GM12874 (cell line): Measurements from ENCODE around the gene CLDN18.

Source experiments
- TF ChIP-seq, protein P1 (sequence below): IDR thresholded peaks from 2 replicates; pipeline ENCODE4 v1.5.1; 2011; ENCODE audit warnings: low read depth, mild to moderate bottlenecking, control low read depth, low read length, moderate library complexity; ENCODE audit not compliant: insufficient read depth

CLDN18 gene

DNA sequence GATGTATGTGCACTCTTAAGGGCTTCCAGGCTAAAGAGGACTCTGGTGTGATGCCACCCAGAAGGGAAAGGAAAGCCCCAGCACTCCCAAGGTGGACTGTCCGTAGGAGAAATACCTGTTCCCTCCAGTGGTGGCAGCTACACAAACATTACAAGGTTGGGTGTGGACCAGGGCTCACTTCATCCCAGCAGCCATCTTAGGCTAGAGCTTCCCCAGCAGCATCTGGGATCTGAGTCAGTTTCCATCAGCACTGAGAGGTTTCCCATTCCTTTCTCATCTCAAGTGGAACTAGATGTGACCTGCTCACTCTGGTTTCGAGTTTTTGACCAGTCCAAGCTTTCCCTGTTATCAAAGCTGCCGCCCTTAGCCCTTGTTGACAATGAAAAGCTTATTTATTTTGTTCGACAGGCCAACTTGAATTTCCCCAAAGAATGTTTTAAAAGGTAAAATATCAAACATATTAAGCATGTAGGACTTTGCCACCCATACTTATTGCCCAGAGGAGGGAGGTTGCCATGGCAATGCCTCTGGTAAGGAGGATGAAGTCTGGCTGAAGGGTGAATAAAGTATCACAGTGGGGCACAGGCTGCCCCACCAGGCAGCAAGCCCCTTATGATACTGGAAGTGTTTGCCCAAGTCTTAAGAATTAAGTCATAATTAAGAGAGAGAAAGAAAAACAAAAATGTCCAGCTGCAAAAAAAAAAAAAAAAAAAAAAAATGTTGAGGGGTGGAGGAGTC is 28.9 kb downstream of the CLDN18 start:
- TF ChIP-seq, protein P1, sequence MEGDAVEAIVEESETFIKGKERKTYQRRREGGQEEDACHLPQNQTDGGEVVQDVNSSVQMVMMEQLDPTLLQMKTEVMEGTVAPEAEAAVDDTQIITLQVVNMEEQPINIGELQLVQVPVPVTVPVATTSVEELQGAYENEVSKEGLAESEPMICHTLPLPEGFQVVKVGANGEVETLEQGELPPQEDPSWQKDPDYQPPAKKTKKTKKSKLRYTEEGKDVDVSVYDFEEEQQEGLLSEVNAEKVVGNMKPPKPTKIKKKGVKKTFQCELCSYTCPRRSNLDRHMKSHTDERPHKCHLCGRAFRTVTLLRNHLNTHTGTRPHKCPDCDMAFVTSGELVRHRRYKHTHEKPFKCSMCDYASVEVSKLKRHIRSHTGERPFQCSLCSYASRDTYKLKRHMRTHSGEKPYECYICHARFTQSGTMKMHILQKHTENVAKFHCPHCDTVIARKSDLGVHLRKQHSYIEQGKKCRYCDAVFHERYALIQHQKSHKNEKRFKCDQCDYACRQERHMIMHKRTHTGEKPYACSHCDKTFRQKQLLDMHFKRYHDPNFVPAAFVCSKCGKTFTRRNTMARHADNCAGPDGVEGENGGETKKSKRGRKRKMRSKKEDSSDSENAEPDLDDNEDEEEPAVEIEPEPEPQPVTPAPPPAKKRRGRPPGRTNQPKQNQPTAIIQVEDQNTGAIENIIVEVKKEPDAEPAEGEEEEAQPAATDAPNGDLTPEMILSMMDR = no peak

DNA sequence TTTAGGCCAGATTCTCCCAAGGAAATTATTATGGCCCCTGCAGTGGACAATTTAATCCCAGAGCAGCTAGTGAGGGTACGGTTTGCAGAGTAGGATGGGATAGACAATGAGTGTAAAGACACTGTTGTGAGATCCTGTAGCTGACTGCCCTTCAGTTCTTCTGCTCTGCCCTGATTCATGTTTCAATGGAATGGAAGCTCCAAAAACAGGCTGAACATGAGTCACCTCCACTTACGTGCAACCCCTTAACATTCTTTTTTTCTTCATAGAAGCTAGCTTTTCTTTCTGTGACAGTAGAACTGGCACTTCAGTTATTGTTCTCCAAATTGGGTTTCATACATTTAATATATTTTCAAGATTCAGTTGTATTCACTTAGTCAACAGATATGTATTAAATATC is 32.1 kb downstream of the CLDN18 start:
- TF ChIP-seq, protein P1 = no peak

DNA sequence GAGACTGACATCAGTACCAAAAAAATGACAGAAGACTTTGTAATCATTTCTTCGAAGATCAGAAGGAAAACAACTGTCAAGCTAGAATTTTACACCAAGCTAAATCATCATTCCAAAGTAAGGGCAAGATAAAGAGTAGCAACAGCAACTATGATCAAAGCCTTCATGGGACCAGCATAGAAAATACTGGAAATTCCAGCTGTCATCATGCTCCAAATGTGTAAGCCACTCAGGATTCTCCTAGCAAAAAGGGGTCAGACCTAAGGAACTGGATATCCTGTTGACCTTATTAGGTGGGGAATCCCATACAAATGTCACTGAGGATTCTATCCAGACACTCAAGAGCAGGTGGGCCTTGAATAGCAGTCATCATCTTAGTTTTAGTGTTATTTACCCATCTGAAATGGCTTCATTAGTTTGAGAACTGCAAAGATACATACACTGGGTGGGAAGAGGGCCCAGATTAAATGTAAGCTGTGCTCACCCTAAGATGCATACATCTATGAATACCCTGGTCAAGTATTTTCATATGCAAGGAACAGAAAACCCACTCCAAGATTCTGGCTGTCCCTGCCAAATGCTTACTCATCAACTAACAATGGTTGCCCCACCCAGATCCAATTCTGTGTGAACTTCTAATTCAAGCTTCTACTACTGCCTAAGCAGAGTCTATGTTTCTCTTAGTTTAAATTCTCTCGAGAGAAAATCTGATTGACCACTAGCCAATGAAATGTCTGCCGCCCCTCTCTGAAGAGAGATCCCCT is 33.5 kb downstream of the CLDN18 start:
- TF ChIP-seq, protein P1 = no peak

DNA sequence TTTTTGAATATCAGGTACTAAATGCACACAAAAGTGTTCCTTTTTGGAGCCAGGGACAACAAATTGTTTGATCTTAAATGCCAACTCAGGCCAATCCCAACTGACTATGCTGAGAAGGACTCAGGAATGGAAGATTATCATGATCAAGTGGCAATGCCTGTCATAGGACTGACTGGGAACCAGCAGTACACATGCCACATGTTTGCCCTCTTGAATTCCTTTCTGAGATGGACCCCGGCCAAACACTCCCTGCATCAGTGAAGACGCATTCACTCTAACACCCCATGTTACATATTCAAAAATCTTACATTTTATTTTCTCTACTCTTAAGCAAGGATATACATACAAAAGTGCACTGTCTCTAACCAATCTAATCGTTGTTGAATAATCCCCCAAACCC is 36.1 kb downstream of the CLDN18 start:
- TF ChIP-seq, protein P1 = no peak

DNA sequence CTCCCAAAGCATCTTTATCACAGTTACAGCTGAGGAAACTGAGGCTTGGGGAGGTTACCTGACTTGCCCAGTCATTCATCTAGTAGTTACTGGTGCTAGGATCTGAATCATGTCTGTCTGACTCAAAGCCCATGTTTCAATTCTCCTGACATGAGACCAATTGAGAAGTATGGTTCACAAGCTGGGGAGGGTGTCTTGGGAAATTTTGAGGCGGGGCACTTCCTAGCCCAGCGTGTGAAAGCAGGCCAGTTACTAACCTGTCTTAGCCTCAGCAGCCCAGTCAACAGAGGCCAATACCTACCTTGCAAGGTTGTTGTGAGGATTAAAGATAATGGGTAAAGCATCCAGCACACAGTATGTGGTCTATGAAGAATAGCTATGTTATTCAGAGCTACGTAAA is 37.0 kb downstream of the CLDN18 start:
- TF ChIP-seq, protein P1 = no peak

DNA sequence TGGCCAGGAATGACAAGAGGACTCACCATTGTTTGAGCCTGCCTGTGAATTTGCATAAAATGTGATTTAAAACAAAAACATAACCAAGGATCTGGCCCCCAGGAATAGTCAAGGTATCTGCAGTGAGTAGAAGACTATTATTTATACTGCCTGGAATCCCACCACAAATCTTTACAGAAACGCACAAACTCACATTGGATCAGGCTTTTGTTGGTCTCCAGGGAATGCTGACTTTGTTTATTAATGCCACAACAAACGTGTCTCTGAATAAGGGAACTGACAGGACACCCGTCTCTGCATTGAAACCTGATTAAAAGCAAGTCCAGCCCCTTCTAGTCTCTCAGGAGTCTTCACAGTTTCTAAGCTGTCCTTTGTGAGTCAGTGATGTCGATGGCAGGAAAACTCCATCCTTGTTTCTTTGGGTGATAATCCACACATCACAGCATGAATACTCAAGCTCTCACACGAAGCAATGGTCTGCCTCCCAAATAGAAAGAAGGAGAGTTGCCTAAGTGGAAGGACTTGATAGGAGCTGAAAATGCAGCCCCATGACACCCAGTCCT is 37.7 kb downstream of the CLDN18 start:
- TF ChIP-seq, protein P1 = no peak

DNA sequence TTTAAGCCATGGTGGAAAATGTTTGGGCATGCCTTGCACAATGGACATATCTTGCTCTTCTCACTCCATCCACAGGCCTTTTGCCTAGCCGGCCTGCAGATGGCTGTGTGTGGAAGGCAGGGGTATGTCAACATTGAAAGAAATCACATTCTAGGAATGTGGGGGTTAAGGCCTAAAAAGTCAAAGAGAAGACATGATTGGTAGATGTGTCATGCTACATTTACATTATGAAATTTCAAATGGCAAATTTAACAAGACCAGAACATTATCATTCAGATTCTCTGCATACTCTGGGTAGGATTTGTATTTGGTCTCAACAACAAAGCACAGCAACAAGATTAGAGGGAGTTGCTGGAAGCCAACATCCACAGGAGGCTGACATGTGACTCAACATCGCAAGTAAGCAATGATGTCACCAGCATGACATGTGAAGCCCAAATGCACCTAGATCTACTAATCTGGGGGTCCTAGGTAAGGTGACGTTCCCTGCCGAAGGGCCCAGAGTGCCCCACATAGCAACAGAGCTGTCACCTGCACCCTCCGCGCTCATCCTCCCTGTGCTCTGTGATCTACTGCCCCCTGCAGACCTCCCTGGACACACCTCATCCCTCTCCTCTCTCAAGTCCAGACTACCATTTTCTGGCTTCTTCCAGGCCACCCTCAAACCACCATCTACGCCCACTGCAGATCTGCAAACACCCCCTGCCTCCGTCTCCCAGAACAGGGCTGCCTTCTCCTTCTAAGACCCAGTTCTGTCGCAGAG is 39.4 kb downstream of the CLDN18 start:
- TF ChIP-seq, protein P1 = no peak
